Spleen (tissue), 11 donors: ENCODE measurements around the gene AJAP1. TPM values are rescaled to one million over a fixed set of nuclear protein-coding genes. Genes with fewer than 3 reads are reported as not detected.
A peak's percentile ranks its signal among the peaks of the same experiment; 100 is the strongest.

Experiments used
- DNase-seq: peaks from one replicate; pipeline ENCODE4 v3.0.0-alpha.2; 2020
- H3K27ac ChIP-seq, 8 donors: fragments of 200-600 bp; sonication (generic) in 7 of 8; 1 replicate in 4 of 8; 2 replicates in 4 of 8; pipeline versions ENCODE4 v1.5.0 to v1.8.0; 2016 to 2021; ENCODE audit warnings: inconsistent platforms in 4 of 8, mild to moderate bottlenecking in 4 of 8, moderate library complexity in 1 of 8
- H3K27me3 ChIP-seq, 7 donors: fragments of 200-600 bp; sonication (generic) in 6 of 7; replicated peaks in 1 of 7; 1 replicate in 4 of 7; 2 replicates in 3 of 7; pipeline versions ENCODE4 v1.5.0 to v1.8.0; 2016 to 2021; ENCODE audit warnings: inconsistent platforms in 3 of 7, mild to moderate bottlenecking in 1 of 7
- H3K36me3 ChIP-seq, 6 donors: fragments of 200-600 bp; sonication (generic) in 5 of 6; 1 replicate in 4 of 6; 2 replicates in 2 of 6; pipeline versions ENCODE4 v1.5.0 to v1.8.0; 2016 to 2021; ENCODE audit warnings: inconsistent platforms in 2 of 6
- H3K4me1 ChIP-seq, 6 donors: fragments of 200-600 bp; sonication (generic) in 5 of 6; 1 replicate in 3 of 6; 2 replicates in 3 of 6; pipeline versions ENCODE4 v1.5.0 to v1.8.0; 2016 to 2021; ENCODE audit warnings: inconsistent platforms in 3 of 6
- H3K4me3 ChIP-seq, 8 donors: fragments of 200-600 bp; sonication (generic) in 7 of 8; 1 replicate in 4 of 8; 2 replicates in 4 of 8; pipeline versions ENCODE4 v1.5.0 to v1.8.0; 2016 to 2021; ENCODE audit warnings: inconsistent platforms in 4 of 8, mild to moderate bottlenecking in 4 of 8, moderate library complexity in 2 of 8
- H3K9me3 ChIP-seq, 8 donors: fragments of 200-600 bp; sonication (generic) in 7 of 8; 1 replicate in 4 of 8; 2 replicates in 4 of 8; pipeline versions ENCODE4 v1.5.0 to v1.8.0; 2016 to 2021; ENCODE audit warnings: inconsistent platforms in 4 of 8
- CTCF ChIP-seq, 11 experiments: fragments of 200-600 bp in 7 of 11; fragments of 450-650 bp in 4 of 11; sonication (generic) in 4 of 11; IDR thresholded peaks in 8 of 11; conservative IDR thresholded peaks in 3 of 11; 1 replicate in 7 of 11; 2 replicates in 4 of 11; pipeline versions ENCODE4 v1.4.0 to v1.8.0; 2016 to 2021; ENCODE audit warnings: antibody characterized with exemption in 11 of 11, inconsistent platforms in 4 of 11, mild to moderate bottlenecking in 1 of 11
- POLR2A ChIP-seq, 3 donors: fragments of 450-650 bp; IDR thresholded peaks; one replicate each; pipeline ENCODE4 v1.5.1; 2017; ENCODE audit warnings: antibody characterized with exemption in 3 of 3, mild to moderate bottlenecking in 1 of 3
- POLR2AphosphoS5 ChIP-seq, 3 donors: sonication (generic); formaldehyde crosslinking; IDR thresholded peaks; one replicate each; pipeline ENCODE4 v1.5.1; 2017; ENCODE audit warnings: antibody characterized with exemption in 3 of 3
- WGBS, 5 donors: extraction: QIAGEN DNeasy Blood & Tissue Kit in 3 of 5; methylation state at CpG; one replicate each; pipeline versions ENCODE4 v1.1.5 to v1.1.7; 2013 to 2018; 5-methylcytosine and 5-hydroxymethylcytosine counted together
- intact Hi-C: fragments of 100-400 bp; cut with DNase I; formaldehyde crosslinking; loops from one replicate; pipeline ENCODE4 v1.15.0; 2023; ENCODE audit warnings: low total_unique reads
- polyA plus RNA-seq, 3 donors: library from polyadenylated mRNA; stranded (reverse); fragments of 200-250 nt; gene quantifications; one replicate each; pipeline ENCODE4 v1.2.1, GENCODE V29; 2013
- total RNA-seq, 7 donors: library from RNA; depleted of rRNA in 3 of 7; stranded (reverse); fragments of >200 nt in 3 of 7; fragmentation: NEBNext Ultra II Directional in 4 of 7; extraction: Animal tissue kit (Norgen Biotek cat#: 25700) in 4 of 7; gene quantifications; one replicate each; pipeline versions ENCODE4 v1.1.0 to v1.2.1, GENCODE V29; 2016 to 2021
- donor health status: healthy with polysubstance abuse.
- donor health status: DM: no; HTN: no; CAD: no; lungs with moderate emphysema.
- donor health status: DM: no; HTN: no; CAD: no.
- donor health status: Bipolar disorder and iron deficiency.
- donor health status: healthy.
- donor health status: DM: no; HTN: no; CAD: no.
- donor health status: DM: yes; HTN: yes; CAD: no.

The AJAP1 gene
- total and polyA plus RNA-seq, 10 donors = 0.04 to 13.3 (median 2.4) TPM

GRCh38 chr1:4637616-4638344, 16.6 kb upstream of the AJAP1 start:
- peaks cover 0 to 25% (median 0%) of the 10 kb centered on the region in 7 donors for H3K27me3 ChIP-seq
- peak overlapping the region in 2 of 8 donors; percentile 19 to 43 for H3K4me3 ChIP-seq
- no peaks in the 10 kb centered on the region for H3K36me3 ChIP-seq
- no peak for TF ChIP-seq CTCF (IDR thresholded peaks at IDR 0.05 in 8 of 11, conservative IDR thresholded peaks at IDR 0.05 in 3 of 11)
- TF ChIP-seq POLR2AphosphoS5 (IDR thresholded peaks at IDR 0.05) = no peak
- TF ChIP-seq POLR2A (IDR thresholded peaks at IDR 0.05) = no peak
- 39 to 53% (median 51%) methylated on average over 34 of the region's 34 CpGs for WGBS, 5 donors
- no peaks in the 10 kb centered on the region for H3K9me3 ChIP-seq
- no peak overlapping the region for H3K27ac ChIP-seq
- DNase-seq = peak; percentile 38
- intact Hi-C loops = no loop called here
- H3K4me1 ChIP-seq = peaks cover 0 to 13% (median 8%) of the 10 kb centered on the region in 6 donors

- no peaks in the 10 kb centered on the region for H3K9me3 ChIP-seq
- H3K4me3 ChIP-seq = peak overlapping the region in 2 of 8 donors; percentile 19 to 43
- H3K27ac ChIP-seq = no peak overlapping the region
- peaks cover 0 to 29% (median 0%) of the 10 kb centered on the region in 7 donors for H3K27me3 ChIP-seq
- intact Hi-C loops = no loop called here
- no peak for TF ChIP-seq CTCF (IDR thresholded peaks at IDR 0.05 in 8 of 11, conservative IDR thresholded peaks at IDR 0.05 in 3 of 11)
- TF ChIP-seq POLR2AphosphoS5 (IDR thresholded peaks at IDR 0.05) = no peak
- no peak for TF ChIP-seq POLR2A (IDR thresholded peaks at IDR 0.05)
- WGBS, 5 donors = 14 to 28% (median 21%) methylated on average over 12 of the region's 12 CpGs
- H3K4me1 ChIP-seq = peaks cover 0 to 13% (median 8%) of the 10 kb centered on the region in 6 donors
- H3K36me3 ChIP-seq = no peaks in the 10 kb centered on the region
- DNase-seq = peak; percentile 41
These were observed 16.1 kb upstream of the AJAP1 start for GRCh38 chr1:4638345-4638729.

GRCh38 chr1:4640931-4641330, 13.5 kb upstream of the AJAP1 start:
- no peak overlapping the region for H3K27ac ChIP-seq
- WGBS, 5 donors = 74 to 91% (median 87%) methylated on average over 10 of the region's 10 CpGs
- no peaks in the 10 kb centered on the region for H3K36me3 ChIP-seq
- H3K9me3 ChIP-seq = no peaks in the 10 kb centered on the region
- TF ChIP-seq POLR2AphosphoS5 (IDR thresholded peaks at IDR 0.05) = no peak
- TF ChIP-seq CTCF (IDR thresholded peaks at IDR 0.05 in 8 of 11, conservative IDR thresholded peaks at IDR 0.05 in 3 of 11) = no peak
- no peak for TF ChIP-seq POLR2A (IDR thresholded peaks at IDR 0.05)
- peaks cover 0 to 40% (median 0%) of the 10 kb centered on the region in 7 donors for H3K27me3 ChIP-seq
- intact Hi-C loops = no loop called here
- peaks cover 0 to 13% (median 8%) of the 10 kb centered on the region in 6 donors for H3K4me1 ChIP-seq
- no peak for DNase-seq
- H3K4me3 ChIP-seq = no peak overlapping the region

DNA sequence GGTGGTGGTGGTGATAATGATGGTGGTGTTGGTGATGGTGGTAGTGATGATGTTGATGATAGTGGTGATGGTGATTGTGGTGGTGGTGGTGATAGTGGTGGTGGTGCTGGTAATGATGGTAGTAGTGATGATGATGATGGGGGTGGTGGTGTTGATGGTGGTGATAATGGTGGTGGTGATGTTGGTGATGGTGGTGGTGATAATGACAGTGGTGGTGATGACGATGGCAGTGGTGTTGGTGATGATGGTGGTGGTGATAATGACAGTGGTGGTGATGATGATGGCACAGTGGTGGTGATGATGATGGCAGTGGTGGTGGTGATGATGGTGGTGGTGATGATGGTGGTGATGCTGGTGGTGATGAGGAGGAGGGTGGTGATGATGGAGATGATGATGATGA, 7.0 kb upstream of the AJAP1 start:
- TF ChIP-seq POLR2AphosphoS5 (IDR thresholded peaks at IDR 0.05) = no peak
- TF ChIP-seq CTCF (IDR thresholded peaks at IDR 0.05 in 8 of 11, conservative IDR thresholded peaks at IDR 0.05 in 3 of 11) = no peak
- no peak for TF ChIP-seq POLR2A (IDR thresholded peaks at IDR 0.05)
- intact Hi-C loops = no loop called here
- Histone ChIP-seq H3K9me3 (no peaks in the 10 kb centered on the region), H3K4me1 (peaks cover 0 to 3% (median 1%) of the 10 kb centered on the region in 6 donors), H3K4me3 (no peak overlapping the region), H3K27ac (no peak overlapping the region), H3K27me3 (peaks cover 0 to 52% (median 2%) of the 10 kb centered on the region in 7 donors), H3K36me3 (no peaks in the 10 kb centered on the region)
- 81 to 100% (median 93%) methylated on average over 1 of the region's 1 CpG for WGBS, 5 donors
- DNase-seq = no peak
